Ectodermal cell (in vitro differentiated cells): ENCODE measurements around the gene ZIK1.
A peak's percentile ranks its signal among the peaks of the same experiment; 100 is the strongest.

ENCODE experiments used
- H3K27ac ChIP-seq: 2 replicates; pipeline ENCODE4 v1.7.0; 2013; ENCODE audit warnings: mild to moderate bottlenecking, low read depth, low read length; ENCODE audit not compliant: insufficient read depth, poor library complexity, severe bottlenecking
- H3K27me3 ChIP-seq: 2 replicates; pipeline ENCODE4 v1.7.0; 2013; ENCODE audit warnings: mild to moderate bottlenecking, low read length; ENCODE audit not compliant: insufficient read depth, control insufficient read depth, poor library complexity, severe bottlenecking
- H3K36me3 ChIP-seq: one replicate; pipeline ENCODE4 v1.7.0; 2013; ENCODE audit warnings: low read length; ENCODE audit not compliant: control insufficient read depth, insufficient read depth
- H3K4me1 ChIP-seq: one replicate; pipeline ENCODE4 v1.7.0; 2013; ENCODE audit warnings: low read length; ENCODE audit not compliant: control insufficient read depth, insufficient read depth
- H3K4me3 ChIP-seq: 2 replicates; pipeline ENCODE4 v1.7.0; 2013; ENCODE audit warnings: low read depth, low read length, control low read depth; ENCODE audit not compliant: insufficient read depth
- H3K9me3 ChIP-seq: 2 replicates; pipeline ENCODE4 v1.7.0; 2013; ENCODE audit warnings: mild to moderate bottlenecking, low read length, moderate library complexity; ENCODE audit not compliant: control insufficient read depth
- WGBS, 2 experiments: methylation state at CpG; one replicate each; pipeline ENCODE4 v1.1.7; 2013; ENCODE audit warnings: missing lambda C conversion rate in 2 of 2; 5-methylcytosine and 5-hydroxymethylcytosine counted together

Gene ZIK1

GRCh38 chr19:57566396-57567265 lies 17.3 kb upstream of the ZIK1 start:
- Histone ChIP-seq H3K36me3 (peaks cover 3% of the 10 kb centered on the region), H3K27me3 (no peaks in the 10 kb centered on the region), H3K4me1 (no peaks in the 10 kb centered on the region), H3K9me3 (peaks cover 2% of the 10 kb centered on the region), H3K4me3 (no peak overlapping the region), H3K27ac (no peak overlapping the region)
- WGBS, 2 experiments: 66 to 70% methylated on average over 7 of the region's 7 CpGs

GRCh38 chr19:57570707-57571106 lies 13.2 kb upstream of the ZIK1 start:
- Histone ChIP-seq H3K27me3 (no peaks in the 10 kb centered on the region), H3K36me3 (peaks cover 44% of the 10 kb centered on the region), H3K9me3 (peaks cover 2% of the 10 kb centered on the region), H3K27ac (no peak overlapping the region), H3K4me3 (no peak overlapping the region), H3K4me1 (no peaks in the 10 kb centered on the region)

GRCh38 chr19:57572415-57572947 lies 11.5 kb upstream of the ZIK1 start:
- Histone ChIP-seq H3K4me3 (no peak overlapping the region), H3K9me3 (peaks cover 2% of the 10 kb centered on the region), H3K27ac (no peak overlapping the region), H3K36me3 (peaks cover 56% of the 10 kb centered on the region), H3K27me3 (no peaks in the 10 kb centered on the region), H3K4me1 (no peaks in the 10 kb centered on the region)
- WGBS, 2 experiments: 99 to 100% methylated on average over 1 to 3 of the region's 3 CpGs

- peaks cover 53% of the 10 kb centered on the region for H3K36me3 ChIP-seq
- H3K4me1 ChIP-seq: no peaks in the 10 kb centered on the region
- H3K27me3 ChIP-seq: no peaks in the 10 kb centered on the region
- peaks cover 2% of the 10 kb centered on the region for H3K9me3 ChIP-seq
- H3K27ac ChIP-seq: no peak overlapping the region
- H3K4me3 ChIP-seq: no peak overlapping the region
Observed at GRCh38 chr19:57576661-57577060, 7.3 kb upstream of the ZIK1 start.

- 1% methylated on average over 62 of the region's 62 CpGs for WGBS, 2 experiments
- H3K36me3 ChIP-seq: peaks cover 33% of the 10 kb centered on the region
- H3K4me1 ChIP-seq: no peaks in the 10 kb centered on the region
- H3K27ac ChIP-seq: no peak within 1 kb of the TSS
- no peaks in the 10 kb centered on the region for H3K27me3 ChIP-seq
- H3K4me3 ChIP-seq: peak within 1 kb of the TSS; percentile 95
- peaks cover 5% of the 10 kb centered on the region for H3K9me3 ChIP-seq
Observed at GRCh38 chr19:57578487-57579205, 5.3 kb upstream of the ZIK1 start, which contains the start of gene ZNF416. Gene ZNF416, minus strand, starts transcription at chr19:57578911. Its CDS starts 207 bp downstream, at chr19:57578704.

GRCh38 chr19:57583104-57583520 lies 833 bp upstream of the ZIK1 start:
- 72 to 73% methylated on average over 21 of the region's 21 CpGs for WGBS, 2 experiments
- Histone ChIP-seq H3K9me3 (peaks cover 3% of the 10 kb centered on the region), H3K4me1 (no peaks in the 10 kb centered on the region), H3K27me3 (no peaks in the 10 kb centered on the region), H3K27ac (no peak overlapping the region), H3K36me3 (peaks cover 15% of the 10 kb centered on the region), H3K4me3 (peak overlapping the region; percentile 83)

GRCh38 chr19:57587529-57587928 lies 3.6 kb downstream of the ZIK1 start:
- H3K27ac ChIP-seq: no peak overlapping the region
- no peaks in the 10 kb centered on the region for H3K4me1 ChIP-seq
- H3K36me3 ChIP-seq: peaks cover 55% of the 10 kb centered on the region
- 95% methylated on average over 1 of the region's 1 CpG for WGBS, 2 experiments
- peaks cover 14% of the 10 kb centered on the region for H3K9me3 ChIP-seq
- no peaks in the 10 kb centered on the region for H3K27me3 ChIP-seq
- H3K4me3 ChIP-seq: no peak overlapping the region

GRCh38 chr19:57599377-57599760 lies 15.4 kb downstream of the ZIK1 start:
- WGBS, 2 experiments: 65 to 68% methylated on average over 6 to 8 of the region's 8 CpGs
- Histone ChIP-seq H3K4me3 (peak overlapping the region; percentile 92), H3K27me3 (no peaks in the 10 kb centered on the region), H3K27ac (no peak overlapping the region), H3K4me1 (peaks cover 5% of the 10 kb centered on the region), H3K36me3 (no peaks in the 10 kb centered on the region), H3K9me3 (no peaks in the 10 kb centered on the region)

- H3K27me3 ChIP-seq: no peaks in the 10 kb centered on the region
- peaks cover 5% of the 10 kb centered on the region for H3K4me1 ChIP-seq
- no peaks in the 10 kb centered on the region for H3K36me3 ChIP-seq
- H3K9me3 ChIP-seq: no peaks in the 10 kb centered on the region
- no peak within 1 kb of the TSS for H3K27ac ChIP-seq
- WGBS, 2 experiments: 0 to 1% methylated on average over 53 of the region's 53 CpGs
- peak within 1 kb of the TSS; percentile 92 for H3K4me3 ChIP-seq
Observed at GRCh38 chr19:57599761-57600383, 15.9 kb downstream of the ZIK1 start, which contains the start of gene ZNF530. Gene ZNF530, plus strand, starts transcription at chr19:57599885. Its CDS starts 4,461 bp downstream, at chr19:57604346.

- Histone ChIP-seq H3K36me3 (peaks cover 10% of the 10 kb centered on the region), H3K27ac (no peak overlapping the region), H3K9me3 (no peaks in the 10 kb centered on the region), H3K4me3 (no peak overlapping the region), H3K27me3 (no peaks in the 10 kb centered on the region), H3K4me1 (no peaks in the 10 kb centered on the region)
- WGBS, 2 experiments: 93 to 97% methylated on average over 4 to 5 of the region's 5 CpGs
Observed at GRCh38 chr19:57606931-57607330, 23.0 kb downstream of the ZIK1 start.
